ENCODE measurements around the gene MEGF10.

- no peak for TF ChIP-seq POLR2AphosphoS5 (IDR thresholded peaks at IDR 0.05)
- TF ChIP-seq, protein P1, sequence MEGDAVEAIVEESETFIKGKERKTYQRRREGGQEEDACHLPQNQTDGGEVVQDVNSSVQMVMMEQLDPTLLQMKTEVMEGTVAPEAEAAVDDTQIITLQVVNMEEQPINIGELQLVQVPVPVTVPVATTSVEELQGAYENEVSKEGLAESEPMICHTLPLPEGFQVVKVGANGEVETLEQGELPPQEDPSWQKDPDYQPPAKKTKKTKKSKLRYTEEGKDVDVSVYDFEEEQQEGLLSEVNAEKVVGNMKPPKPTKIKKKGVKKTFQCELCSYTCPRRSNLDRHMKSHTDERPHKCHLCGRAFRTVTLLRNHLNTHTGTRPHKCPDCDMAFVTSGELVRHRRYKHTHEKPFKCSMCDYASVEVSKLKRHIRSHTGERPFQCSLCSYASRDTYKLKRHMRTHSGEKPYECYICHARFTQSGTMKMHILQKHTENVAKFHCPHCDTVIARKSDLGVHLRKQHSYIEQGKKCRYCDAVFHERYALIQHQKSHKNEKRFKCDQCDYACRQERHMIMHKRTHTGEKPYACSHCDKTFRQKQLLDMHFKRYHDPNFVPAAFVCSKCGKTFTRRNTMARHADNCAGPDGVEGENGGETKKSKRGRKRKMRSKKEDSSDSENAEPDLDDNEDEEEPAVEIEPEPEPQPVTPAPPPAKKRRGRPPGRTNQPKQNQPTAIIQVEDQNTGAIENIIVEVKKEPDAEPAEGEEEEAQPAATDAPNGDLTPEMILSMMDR (IDR thresholded peaks at IDR 0.05) = no peak
These were observed 137.7 kb downstream of the MEGF10 start for GRCh38 chr5:127428276-127428675.

All from sigmoid colon (tissue), 4 donors.